ENCODE measurements around the gene FLNC. TPM values are rescaled to one million over a fixed set of nuclear protein-coding genes. Genes with fewer than 3 reads are reported as not detected.
A peak's percentile ranks its signal among the peaks of the same experiment; 100 is the strongest.

Gene FLNC
- total and polyA plus RNA-seq, 2 of the 13 experiments (the other 11 are each of a cell fraction or from before 2014, with no cell fraction given) = 0.02 TPM; not detected in 1

DNA sequence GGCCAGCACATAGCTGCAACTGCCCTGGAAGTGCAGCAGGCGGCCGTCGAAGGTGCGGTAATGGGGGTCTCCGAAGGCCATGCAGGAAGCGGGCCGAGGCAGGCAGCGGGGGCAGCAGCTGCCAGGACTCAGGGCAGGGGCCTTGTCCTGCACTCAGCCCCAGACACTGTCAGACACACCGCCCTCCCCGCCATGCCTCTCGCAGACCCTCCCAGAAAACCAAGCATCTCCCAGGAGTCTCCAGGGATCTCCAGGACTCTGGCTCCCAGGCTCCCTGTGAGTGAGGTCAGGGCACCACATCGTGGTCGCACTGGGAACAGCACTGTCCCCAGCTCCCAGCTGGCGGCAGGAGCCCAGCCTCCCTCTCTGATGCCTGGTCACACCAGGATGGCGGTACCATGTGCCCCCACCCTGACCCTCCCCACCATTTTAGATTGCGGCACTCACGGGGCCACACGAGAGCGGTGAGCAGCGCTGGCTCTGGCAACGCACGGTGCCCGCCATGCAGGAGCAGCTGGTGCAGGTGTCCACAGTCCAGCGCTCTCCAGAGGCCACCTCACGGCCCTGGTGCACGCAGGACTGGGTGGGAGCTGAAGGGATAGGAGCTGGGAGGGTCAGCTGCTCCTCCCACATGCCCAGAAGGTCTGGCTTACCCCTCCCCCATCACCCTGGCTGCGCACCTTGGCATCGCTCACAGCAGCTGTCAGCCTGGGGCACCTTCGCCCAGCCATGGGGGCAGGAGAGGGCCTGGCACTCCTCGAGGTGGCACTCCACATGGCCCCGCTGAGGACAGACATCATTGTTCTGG is 49.9 kb downstream of the FLNC start (continued):
- TF ChIP-seq, protein P1, sequence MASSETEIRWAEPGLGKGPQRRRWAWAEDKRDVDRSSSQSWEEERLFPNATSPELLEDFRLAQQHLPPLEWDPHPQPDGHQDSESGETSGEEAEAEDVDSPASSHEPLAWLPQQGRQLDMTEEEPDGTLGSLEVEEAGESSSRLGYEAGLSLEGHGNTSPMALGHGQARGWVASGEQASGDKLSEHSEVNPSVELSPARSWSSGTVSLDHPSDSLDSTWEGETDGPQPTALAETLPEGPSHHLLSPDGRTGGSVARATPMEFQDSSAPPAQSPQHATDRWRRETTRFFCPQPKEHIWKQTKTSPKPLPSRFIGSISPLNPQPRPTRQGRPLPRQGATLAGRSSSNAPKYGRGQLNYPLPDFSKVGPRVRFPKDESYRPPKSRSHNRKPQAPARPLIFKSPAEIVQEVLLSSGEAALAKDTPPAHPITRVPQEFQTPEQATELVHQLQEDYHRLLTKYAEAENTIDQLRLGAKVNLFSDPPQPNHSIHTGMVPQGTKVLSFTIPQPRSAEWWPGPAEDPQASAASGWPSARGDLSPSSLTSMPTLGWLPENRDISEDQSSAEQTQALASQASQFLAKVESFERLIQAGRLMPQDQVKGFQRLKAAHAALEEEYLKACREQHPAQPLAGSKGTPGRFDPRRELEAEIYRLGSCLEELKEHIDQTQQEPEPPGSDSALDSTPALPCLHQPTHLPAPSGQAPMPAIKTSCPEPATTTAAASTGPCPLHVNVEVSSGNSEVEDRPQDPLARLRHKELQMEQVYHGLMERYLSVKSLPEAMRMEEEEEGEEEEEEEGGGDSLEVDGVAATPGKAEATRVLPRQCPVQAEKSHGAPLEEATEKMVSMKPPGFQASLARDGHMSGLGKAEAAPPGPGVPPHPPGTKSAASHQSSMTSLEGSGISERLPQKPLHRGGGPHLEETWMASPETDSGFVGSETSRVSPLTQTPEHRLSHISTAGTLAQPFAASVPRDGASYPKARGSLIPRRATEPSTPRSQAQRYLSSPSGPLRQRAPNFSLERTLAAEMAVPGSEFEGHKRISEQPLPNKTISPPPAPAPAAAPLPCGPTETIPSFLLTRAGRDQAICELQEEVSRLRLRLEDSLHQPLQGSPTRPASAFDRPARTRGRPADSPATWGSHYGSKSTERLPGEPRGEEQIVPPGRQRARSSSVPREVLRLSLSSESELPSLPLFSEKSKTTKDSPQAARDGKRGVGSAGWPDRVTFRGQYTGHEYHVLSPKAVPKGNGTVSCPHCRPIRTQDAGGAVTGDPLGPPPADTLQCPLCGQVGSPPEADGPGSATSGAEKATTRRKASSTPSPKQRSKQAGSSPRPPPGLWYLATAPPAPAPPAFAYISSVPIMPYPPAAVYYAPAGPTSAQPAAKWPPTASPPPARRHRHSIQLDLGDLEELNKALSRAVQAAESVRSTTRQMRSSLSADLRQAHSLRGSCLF (CRISPR knock-in tag; IDR thresholded peaks at IDR 0.05; ENCODE audit: borderline replicate concordance) = no peak
- no peak for TF ChIP-seq NFRKB (IDR thresholded peaks at IDR 0.05)
- TF ChIP-seq ZBTB21 (CRISPR knock-in tag; IDR thresholded peaks at IDR 0.05) = no peak
- no peak for TF ChIP-seq ZNF264 (CRISPR knock-in tag; IDR thresholded peaks at IDR 0.05)
- TF ChIP-seq, protein P2, sequence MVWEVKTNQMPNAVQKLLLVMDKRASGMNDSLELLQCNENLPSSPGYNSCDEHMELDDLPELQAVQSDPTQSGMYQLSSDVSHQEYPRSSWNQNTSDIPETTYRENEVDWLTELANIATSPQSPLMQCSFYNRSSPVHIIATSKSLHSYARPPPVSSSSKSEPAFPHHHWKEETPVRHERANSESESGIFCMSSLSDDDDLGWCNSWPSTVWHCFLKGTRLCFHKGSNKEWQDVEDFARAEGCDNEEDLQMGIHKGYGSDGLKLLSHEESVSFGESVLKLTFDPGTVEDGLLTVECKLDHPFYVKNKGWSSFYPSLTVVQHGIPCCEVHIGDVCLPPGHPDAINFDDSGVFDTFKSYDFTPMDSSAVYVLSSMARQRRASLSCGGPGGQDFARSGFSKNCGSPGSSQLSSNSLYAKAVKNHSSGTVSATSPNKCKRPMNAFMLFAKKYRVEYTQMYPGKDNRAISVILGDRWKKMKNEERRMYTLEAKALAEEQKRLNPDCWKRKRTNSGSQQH (CRISPR knock-in tag; IDR thresholded peaks at IDR 0.05; ENCODE audit: low read depth) = no peak
- TF ChIP-seq, protein P3, sequence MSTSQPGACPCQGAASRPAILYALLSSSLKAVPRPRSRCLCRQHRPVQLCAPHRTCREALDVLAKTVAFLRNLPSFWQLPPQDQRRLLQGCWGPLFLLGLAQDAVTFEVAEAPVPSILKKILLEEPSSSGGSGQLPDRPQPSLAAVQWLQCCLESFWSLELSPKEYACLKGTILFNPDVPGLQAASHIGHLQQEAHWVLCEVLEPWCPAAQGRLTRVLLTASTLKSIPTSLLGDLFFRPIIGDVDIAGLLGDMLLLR (CRISPR knock-in tag; IDR thresholded peaks at IDR 0.05) = no peak
- TF ChIP-seq, protein P4, sequence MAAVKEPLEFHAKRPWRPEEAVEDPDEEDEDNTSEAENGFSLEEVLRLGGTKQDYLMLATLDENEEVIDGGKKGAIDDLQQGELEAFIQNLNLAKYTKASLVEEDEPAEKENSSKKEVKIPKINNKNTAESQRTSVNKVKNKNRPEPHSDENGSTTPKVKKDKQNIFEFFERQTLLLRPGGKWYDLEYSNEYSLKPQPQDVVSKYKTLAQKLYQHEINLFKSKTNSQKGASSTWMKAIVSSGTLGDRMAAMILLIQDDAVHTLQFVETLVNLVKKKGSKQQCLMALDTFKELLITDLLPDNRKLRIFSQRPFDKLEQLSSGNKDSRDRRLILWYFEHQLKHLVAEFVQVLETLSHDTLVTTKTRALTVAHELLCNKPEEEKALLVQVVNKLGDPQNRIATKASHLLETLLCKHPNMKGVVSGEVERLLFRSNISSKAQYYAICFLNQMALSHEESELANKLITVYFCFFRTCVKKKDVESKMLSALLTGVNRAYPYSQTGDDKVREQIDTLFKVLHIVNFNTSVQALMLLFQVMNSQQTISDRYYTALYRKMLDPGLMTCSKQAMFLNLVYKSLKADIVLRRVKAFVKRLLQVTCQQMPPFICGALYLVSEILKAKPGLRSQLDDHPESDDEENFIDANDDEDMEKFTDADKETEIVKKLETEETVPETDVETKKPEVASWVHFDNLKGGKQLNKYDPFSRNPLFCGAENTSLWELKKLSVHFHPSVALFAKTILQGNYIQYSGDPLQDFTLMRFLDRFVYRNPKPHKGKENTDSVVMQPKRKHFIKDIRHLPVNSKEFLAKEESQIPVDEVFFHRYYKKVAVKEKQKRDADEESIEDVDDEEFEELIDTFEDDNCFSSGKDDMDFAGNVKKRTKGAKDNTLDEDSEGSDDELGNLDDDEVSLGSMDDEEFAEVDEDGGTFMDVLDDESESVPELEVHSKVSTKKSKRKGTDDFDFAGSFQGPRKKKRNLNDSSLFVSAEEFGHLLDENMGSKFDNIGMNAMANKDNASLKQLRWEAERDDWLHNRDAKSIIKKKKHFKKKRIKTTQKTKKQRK (IDR thresholded peaks at IDR 0.05; ENCODE audit: low read length) = no peak
- TF ChIP-seq CTCF (CRISPR knock-in tag; IDR thresholded peaks at IDR 0.05) = peak; percentile 95
- TF ChIP-seq, protein P5, sequence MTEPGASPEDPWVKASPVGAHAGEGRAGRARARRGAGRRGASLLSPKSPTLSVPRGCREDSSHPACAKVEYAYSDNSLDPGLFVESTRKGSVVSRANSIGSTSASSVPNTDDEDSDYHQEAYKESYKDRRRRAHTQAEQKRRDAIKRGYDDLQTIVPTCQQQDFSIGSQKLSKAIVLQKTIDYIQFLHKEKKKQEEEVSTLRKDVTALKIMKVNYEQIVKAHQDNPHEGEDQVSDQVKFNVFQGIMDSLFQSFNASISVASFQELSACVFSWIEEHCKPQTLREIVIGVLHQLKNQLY (CRISPR knock-in tag; IDR thresholded peaks at IDR 0.05) = no peak
- TF ChIP-seq FOSL2 (CRISPR knock-in tag; IDR thresholded peaks at IDR 0.05) = 0 out of 2 replicates have a peak, but pooled peaks have one; percentile 13
- TF ChIP-seq FOXO1 (CRISPR knock-in tag; IDR thresholded peaks at IDR 0.05) = 0 out of 2 replicates have a peak, but pooled peaks have one; percentile 33
- TF ChIP-seq ADNP (CRISPR knock-in tag; IDR thresholded peaks at IDR 0.05) = no peak
- TF ChIP-seq KAT7 (CRISPR knock-in tag; IDR thresholded peaks at IDR 0.05; ENCODE audit: borderline replicate concordance) = no peak
- no peak for TF ChIP-seq ZKSCAN5 (CRISPR knock-in tag; IDR thresholded peaks at IDR 0.05)
- TF ChIP-seq ZNF207 (IDR thresholded peaks at IDR 0.05; ENCODE audit: borderline replicate concordance) = no peak
- no peak for TF ChIP-seq IRF2 (CRISPR knock-in tag; IDR thresholded peaks at IDR 0.05)
- TF ChIP-seq GTF3A (CRISPR knock-in tag; conservative IDR thresholded peaks at IDR 0.05) = no peak
